OCI-LY7 (cell line): ENCODE measurements around the gene RELB.

ENCODE experiments used
- CTCF ChIP-seq: fragments of 200-600 bp; sonication (generic); conservative IDR thresholded peaks from 2 replicates; pipeline ENCODE4 v1.5.1; 2014; ENCODE audit warnings: mild to moderate bottlenecking, antibody characterized with exemption, low read length, moderate library complexity, mixed read lengths
- EZH2phosphoT487 ChIP-seq: fragments of 200-600 bp; sonication (generic); IDR thresholded peaks from 2 replicates; pipeline ENCODE4 v1.6.1; 2018; ENCODE audit warnings: low read depth, borderline replicate concordance, mild to moderate bottlenecking, mixed run types, antibody characterized with exemption, low read length, moderate library complexity, mixed read lengths

GRCh38 chr19:44990459-44990858, 10.8 kb upstream of the RELB start:
- no peak for TF ChIP-seq CTCF
- TF ChIP-seq EZH2phosphoT487 = no peak
